Measurements from ENCODE around the gene ZWINT.

DNA sequence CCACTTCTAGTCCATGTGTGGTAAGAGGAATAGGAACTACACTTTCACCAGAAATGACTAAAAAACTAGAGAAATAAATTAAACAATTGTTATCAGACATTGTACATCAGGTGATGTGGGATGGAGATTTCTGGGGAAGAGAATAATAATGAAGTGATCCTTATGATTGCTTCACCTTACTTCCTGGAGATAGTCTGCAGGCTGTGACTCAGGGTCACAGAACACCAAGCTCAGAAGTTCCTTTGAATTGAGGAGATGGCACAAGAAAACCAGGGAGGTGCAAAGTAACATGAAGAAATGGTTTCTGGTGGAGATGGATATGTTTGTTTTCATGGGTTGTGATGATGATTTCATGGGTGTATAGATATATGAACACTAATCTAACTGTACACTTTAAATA, 44.5 kb downstream of the ZWINT start:
- TF ChIP-seq, protein P1, sequence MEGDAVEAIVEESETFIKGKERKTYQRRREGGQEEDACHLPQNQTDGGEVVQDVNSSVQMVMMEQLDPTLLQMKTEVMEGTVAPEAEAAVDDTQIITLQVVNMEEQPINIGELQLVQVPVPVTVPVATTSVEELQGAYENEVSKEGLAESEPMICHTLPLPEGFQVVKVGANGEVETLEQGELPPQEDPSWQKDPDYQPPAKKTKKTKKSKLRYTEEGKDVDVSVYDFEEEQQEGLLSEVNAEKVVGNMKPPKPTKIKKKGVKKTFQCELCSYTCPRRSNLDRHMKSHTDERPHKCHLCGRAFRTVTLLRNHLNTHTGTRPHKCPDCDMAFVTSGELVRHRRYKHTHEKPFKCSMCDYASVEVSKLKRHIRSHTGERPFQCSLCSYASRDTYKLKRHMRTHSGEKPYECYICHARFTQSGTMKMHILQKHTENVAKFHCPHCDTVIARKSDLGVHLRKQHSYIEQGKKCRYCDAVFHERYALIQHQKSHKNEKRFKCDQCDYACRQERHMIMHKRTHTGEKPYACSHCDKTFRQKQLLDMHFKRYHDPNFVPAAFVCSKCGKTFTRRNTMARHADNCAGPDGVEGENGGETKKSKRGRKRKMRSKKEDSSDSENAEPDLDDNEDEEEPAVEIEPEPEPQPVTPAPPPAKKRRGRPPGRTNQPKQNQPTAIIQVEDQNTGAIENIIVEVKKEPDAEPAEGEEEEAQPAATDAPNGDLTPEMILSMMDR (IDR thresholded peaks at IDR 0.05), result no peak
- TF ChIP-seq EP300 (IDR thresholded peaks at IDR 0.05) (no peak), POLR2A (IDR thresholded peaks at IDR 0.05) (no peak)

All from stomach (tissue), 4 donors.